HG03039 (cell line): ENCODE measurements around the gene TRIM38.
"Not testable (repeated sequence)": the region's sequence is repeated elsewhere in the genome, so short reads cannot be mapped to it uniquely, and the experiment has no call there.

ENCODE experiments used
- ATAC-seq: cut with Tn5 transposase; IDR thresholded peaks from one replicate; pipeline ENCODE4 v1.9.1; 2021; ENCODE audit warnings: mild to moderate bottlenecking, moderate library complexity; ENCODE audit not compliant: unreplicated experiment

Gene TRIM38

GRCh38 chr6:25942561-25943147 lies 19.9 kb upstream of the TRIM38 start:
- ATAC-seq: no peak

DNA sequence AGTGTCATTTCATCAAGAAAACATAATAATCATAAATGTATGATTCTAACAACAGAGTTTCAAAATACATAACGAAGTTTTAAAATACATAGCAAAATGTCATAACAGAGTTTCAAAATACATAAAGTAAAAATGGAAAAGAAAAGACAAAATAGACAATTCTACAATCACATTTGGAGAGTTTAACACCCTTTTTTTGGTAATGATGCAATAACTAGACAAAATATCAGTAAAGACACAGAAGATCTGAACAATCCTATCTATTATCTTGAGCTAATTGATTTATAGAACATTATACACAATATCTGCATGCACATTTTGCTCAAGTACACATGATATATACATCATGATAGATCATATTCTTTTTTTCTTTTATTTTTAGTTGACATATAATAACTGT lies 18.7 kb upstream of the TRIM38 start:
- no peak for ATAC-seq

DNA sequence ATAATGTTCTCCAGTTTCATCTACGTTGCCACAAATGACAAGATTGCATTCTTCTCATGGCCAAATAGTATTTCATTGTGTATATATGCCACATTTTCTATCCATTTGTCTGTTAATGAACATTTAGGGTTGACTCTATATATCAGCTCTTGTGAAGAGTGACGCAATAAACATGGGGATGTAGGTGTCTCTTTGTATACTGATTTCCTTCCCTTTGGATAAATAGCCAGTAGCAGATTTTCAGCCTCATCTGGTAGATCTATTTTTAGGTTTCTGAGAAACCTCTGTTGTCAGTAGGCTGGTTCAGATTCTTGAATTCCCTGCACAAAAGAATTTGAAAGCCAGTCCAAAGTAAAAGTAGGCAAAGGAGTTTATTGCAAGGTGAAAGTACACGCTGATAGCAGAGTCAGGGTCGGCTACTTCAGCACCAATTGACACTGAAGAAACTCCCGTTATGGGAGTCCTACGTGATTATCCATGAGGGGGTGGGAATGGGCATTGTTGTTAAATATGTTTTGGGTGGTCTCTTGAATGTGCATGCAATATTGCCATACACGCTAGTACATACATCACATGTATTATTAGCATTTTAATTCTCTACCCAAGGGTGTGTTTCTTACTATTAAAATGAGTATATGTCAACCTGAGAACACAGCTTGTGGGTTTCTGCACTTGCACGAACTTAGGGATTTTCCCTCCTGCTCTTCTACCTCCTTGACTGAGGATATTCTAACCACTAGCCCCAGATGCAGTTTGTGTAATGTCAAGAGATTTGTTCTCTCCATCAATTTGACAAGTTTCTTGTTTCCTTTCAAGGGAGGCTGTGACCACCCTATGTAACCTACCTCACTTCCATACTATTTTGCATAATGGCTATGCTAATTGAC lies 17.7 kb upstream of the TRIM38 start:
- peak; percentile 93 for ATAC-seq

GRCh38 chr6:25945738-25946137 lies 16.9 kb upstream of the TRIM38 start:
- not testable (repeated sequence) for ATAC-seq

DNA sequence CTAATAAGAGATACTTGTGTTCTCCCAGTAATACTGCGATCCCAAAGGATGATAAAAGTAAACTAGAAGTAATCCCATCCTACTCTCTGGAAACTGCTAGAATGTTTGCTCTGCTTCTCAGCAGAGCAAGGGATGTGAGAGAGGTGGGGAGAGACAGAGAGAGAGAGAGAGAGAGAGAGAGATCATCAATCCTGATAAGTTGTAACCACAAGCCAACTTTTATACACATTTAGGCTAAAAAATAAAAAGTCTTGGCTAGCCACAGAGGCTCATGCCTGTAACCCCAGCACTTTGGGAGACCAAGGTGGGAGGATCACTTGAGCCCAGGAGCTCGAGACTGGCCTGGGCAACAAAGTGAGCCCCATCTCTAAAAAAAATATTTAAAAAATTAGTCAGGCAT lies 16.0 kb upstream of the TRIM38 start:
- no peak for ATAC-seq

DNA sequence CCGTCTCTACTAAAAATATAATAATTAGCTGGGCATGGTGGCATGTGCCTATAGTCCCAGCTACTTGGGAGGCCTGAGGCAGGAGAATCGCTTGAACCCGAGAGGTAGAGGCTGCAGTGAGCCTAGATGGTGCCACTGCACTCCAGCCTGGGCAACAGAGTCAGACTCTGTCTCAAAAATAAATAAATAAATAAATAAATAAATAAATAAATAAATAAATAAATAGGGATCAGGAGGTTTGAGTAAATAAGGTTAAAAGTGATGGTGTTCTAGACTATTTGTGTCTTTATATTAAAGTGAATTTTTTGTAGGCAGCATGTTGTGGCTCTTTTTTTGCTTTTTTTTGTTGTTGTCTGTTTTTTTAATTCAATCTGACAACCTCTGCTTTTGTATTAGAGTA lies 15.1 kb upstream of the TRIM38 start:
- ATAC-seq: not testable (repeated sequence)

DNA sequence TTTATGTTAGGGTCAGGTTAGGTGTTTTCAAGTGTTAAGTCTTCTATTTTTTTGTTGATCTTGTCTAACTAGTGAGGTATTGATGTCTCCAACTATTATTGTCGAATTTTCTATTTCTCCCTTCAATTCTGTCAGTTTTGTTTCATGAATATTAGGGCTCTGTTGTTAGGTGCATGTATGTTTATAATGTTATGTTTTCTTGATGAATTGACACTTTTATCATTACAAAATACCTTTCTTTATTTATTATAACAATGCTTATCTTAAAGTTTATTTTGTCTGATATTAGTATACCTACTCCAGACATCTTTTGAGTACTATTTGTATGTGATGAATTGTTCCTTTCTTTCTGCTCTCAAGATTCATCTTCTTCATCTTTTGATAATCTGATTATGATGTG lies 12.9 kb upstream of the TRIM38 start:
- ATAC-seq: no peak

DNA sequence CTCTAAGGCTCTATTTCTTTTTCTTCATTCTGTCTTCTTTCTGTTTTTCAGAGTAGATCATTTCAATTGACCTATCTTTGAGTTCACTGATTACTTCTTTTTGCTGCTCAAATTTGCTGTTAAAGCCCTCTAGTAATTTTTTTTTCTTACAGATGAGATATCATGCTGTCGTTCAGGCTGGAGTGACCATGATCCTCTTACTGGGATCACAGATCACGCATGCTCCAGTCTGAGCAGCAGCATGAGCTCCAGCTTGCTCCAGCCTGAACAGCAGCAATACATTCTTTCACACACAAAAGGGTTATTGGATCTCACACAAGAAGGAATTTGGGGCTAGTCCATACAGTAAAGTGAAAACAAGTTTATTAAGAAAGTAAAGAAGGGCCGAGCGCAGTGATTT lies 12.3 kb upstream of the TRIM38 start:
- no peak for ATAC-seq

- ATAC-seq: no peak
These were observed 11.1 kb upstream of the TRIM38 start for GRCh38 chr6:25951296-25952032.

- no peak for ATAC-seq
These were observed 10.1 kb upstream of the TRIM38 start for GRCh38 chr6:25952535-25952934.

DNA sequence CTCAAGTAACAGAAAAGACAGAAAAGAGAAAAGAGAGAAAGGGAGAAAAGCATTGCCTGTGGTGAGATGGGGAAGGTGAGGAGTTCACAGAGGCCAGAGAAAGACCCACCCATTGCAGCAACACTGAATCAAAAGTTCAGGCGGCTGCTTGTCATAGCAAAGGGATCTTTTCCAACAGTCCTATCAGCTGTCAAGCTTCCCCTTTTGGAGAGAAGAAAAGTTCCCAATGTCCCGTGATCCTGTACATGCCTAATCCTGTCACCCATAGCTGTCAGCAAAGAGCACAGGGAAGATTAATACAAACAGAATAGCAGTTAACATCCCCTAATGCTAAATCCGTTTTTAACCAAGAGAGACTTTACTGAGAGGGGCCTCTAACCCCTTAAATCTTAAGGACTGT lies 8.9 kb upstream of the TRIM38 start:
- no peak for ATAC-seq

- ATAC-seq: no peak
These were observed 7.8 kb upstream of the TRIM38 start for GRCh38 chr6:25954756-25955155.

DNA sequence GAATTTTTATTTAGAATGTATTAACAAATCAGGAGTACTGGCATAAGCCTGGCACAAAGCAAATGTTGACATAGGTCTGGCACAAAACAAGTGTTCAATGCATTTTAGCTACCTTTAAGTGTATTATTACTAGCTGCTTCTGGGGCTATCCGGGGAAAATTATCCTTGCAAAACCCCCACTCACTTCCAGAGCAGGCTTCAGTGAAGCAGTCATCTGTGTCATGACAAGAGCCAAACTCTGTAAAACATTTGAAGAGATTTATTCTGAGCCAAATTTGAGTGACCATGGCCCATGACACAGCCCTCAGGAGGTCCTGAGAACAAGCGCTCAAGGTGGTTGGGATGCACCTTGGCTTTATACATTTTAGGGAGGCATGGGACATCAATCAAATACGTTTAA lies 6.4 kb upstream of the TRIM38 start:
- ATAC-seq: no peak

- no peak for ATAC-seq
These were observed 3.9 kb upstream of the TRIM38 start for GRCh38 chr6:25958700-25959162.

DNA sequence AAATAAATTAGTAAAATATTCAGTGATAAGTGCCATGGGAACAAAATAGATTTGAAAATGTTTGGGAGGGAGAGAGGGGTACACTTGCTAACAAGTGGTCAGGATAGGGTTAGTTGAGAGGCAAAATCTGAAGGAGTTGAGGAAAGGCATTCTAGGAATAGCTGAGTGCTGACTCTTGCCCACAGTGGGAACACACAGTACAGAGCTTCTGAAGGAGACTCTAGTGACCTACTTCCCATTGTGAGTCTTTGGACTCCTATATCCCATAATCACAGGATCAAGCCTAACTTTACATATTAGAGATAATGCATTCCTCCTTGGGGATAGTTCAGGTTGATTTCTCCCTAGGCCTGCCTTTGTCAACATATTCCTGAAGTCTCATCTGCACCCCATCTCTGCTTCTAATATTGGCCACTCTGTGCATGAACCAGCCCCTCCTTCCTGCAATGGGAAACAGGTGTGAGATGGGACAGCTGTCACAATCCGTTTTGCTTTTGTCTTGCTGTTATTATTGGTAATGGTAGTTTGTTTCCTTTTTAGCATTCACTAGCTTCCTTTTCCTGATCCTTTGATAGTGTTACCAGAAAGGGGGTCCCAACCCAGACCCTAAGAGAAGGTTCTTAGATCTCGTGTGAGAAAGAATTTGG lies 2.6 kb upstream of the TRIM38 start:
- no peak for ATAC-seq

DNA sequence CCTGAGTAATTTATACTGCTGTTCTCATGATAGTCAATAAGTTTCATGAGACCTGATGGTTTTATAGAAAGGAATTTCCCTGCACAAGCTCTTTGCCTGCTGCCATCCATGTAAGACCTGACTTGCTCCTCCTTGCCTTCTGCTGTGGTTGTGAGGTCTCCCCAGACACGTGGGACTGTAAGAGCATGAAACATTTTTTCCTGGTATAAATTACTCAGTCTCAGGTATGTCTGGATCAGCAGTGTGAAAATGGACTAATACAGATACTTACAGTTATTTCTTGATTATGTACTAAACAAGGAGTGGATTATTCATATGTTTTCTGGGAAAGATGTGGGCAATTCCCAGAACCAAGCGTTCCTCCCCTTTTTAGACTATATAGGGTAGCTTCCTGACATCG lies 1.9 kb upstream of the TRIM38 start:
- no peak for ATAC-seq

DNA sequence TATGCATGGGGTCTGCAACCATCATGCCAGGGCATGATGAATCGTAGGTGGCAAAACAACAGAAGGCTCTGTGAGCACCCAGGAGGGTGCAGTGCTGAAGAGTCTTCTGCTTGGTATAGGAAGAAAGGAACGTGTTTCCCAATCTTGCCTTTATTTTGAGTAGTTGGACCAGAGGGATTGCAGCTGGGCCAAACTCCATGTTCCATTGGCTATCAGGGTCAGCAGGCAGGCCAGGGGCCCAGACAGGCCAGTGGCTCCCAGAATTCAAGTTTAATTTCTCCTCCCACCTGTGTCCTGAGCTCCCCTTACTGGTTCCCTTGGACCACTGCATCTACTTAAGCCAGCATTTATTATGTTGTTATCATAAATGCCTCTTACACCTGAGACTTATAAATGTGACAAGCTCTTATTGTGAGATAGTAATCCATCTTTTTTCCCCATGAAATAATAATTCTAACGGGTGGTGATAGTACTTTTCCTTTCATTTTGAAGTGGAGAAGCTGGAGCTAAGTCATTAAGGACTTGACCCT lies 918 bp upstream of the TRIM38 start:
- ATAC-seq: no peak

- ATAC-seq: no peak
These were observed 973 bp downstream of the TRIM38 start for GRCh38 chr6:25963426-25964123.

DNA sequence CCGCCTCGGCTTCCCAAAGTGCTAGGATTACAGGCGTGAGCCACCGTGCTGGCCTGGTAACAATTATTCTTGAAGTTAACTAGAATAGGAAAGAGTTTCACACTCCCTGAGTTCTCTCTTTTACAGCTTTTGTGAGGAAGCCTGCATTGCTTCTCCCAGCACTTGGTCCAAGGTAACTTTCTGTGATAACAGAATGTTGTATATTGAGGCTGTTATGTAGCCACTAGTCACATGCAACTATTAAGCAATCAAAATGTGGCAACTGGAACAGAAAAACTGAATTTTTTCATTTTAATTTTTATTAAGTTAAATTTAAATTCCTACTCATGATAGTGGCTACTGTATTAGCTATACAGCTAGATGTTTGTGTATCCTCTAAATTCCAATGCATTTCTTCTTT lies 2.5 kb downstream of the TRIM38 start:
- no peak for ATAC-seq

DNA sequence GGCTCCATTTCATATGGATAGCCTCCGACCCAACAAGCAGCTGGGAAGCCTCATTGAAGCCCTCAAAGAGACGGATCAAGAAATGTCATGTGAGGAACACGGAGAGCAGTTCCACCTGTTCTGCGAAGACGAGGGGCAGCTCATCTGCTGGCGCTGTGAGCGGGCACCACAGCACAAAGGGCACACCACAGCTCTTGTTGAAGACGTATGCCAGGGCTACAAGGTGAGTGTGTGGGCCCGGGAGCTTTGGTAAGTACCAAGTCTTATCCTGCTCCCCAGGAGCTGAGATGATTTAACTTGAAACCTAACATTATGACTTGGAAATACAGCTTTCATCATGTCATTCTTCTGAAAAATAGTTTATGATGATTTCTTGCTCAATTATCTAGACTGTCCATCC lies 4.1 kb downstream of the TRIM38 start:
- ATAC-seq: no peak
